Keratinocyte (primary cell): Measurements from ENCODE around the gene SLC1A2. TPM values are rescaled to one million over a fixed set of nuclear protein-coding genes. Genes with fewer than 3 reads are reported as not detected.

ENCODE experiments used
- DNase-seq: peaks from one replicate; pipeline ENCODE4 v3.0.0-alpha.2; 2011; ENCODE audit warnings: low read depth, missing footprints, low spot score
- FAIRE-seq: peaks from 2 replicates; lab custom pipeline; 2011; peaks lifted over from hg19 to GRCh38; lab: Jason Lieb, UNC
- H2AFZ ChIP-seq: 2 replicates; pipeline ENCODE4 v1.6.0; 2012; ENCODE audit warnings: low read length, control low read depth, inconsistent platforms; ENCODE audit not compliant: control insufficient read depth
- H3K27ac ChIP-seq: 2 replicates; pipeline ENCODE4 v1.5.1; 2011; ENCODE audit warnings: low read length; ENCODE audit not compliant: control insufficient read depth, insufficient read depth
- H3K27me3 ChIP-seq: 3 replicates; pipeline ENCODE4 v1.6.0; 2011; ENCODE audit warnings: low read length; ENCODE audit not compliant: control insufficient read depth, insufficient read depth; ENCODE audit errors: extremely low read depth
- H3K36me3 ChIP-seq, 2 experiments: 2 replicates in 1 of 2; 3 replicates in 1 of 2; pipeline ENCODE4 v1.5.1; 2011; ENCODE audit warnings: low read length in 2 of 2, mild to moderate bottlenecking in 1 of 2; ENCODE audit not compliant: control insufficient read depth in 2 of 2, insufficient read depth in 2 of 2; ENCODE audit errors: extremely low read depth in 1 of 2
- H3K4me1 ChIP-seq: 3 replicates; pipeline ENCODE4 v1.5.1; 2011; ENCODE audit warnings: low read length; ENCODE audit not compliant: control insufficient read depth, insufficient read depth; ENCODE audit errors: extremely low read depth
- H3K4me2 ChIP-seq: 3 replicates; pipeline ENCODE4 v1.6.0; 2011; ENCODE audit warnings: low read depth, low read length; ENCODE audit not compliant: control insufficient read depth, insufficient read depth; ENCODE audit errors: extremely low read depth
- H3K4me3 ChIP-seq, 3 experiments: fragments of 200-600 bp in 1 of 3; sonication (generic) in 1 of 3; 2 replicates in 2 of 3; 3 replicates in 1 of 3; pipeline ENCODE4 v1.5.1; 2011 to 2016; ENCODE audit warnings: low read length in 3 of 3, mild to moderate bottlenecking in 3 of 3, control low read depth in 2 of 3, inconsistent platforms in 1 of 3, low read depth in 1 of 3, mixed read lengths in 1 of 3, mixed run types in 1 of 3, moderate library complexity in 1 of 3; ENCODE audit not compliant: control insufficient read depth in 2 of 3, insufficient read depth in 2 of 3; ENCODE audit errors: extremely low read depth in 1 of 3
- H3K79me2 ChIP-seq: 2 replicates; pipeline ENCODE4 v1.6.0; 2012; ENCODE audit warnings: low read length; ENCODE audit not compliant: control insufficient read depth, insufficient read depth
- H3K9ac ChIP-seq: 3 replicates; pipeline ENCODE4 v1.6.0; 2011; ENCODE audit warnings: low read length; ENCODE audit not compliant: control insufficient read depth, insufficient read depth; ENCODE audit errors: extremely low read depth
- H3K9me1 ChIP-seq: 3 replicates; pipeline ENCODE4 v1.6.0; 2011; ENCODE audit warnings: low read length; ENCODE audit not compliant: control insufficient read depth, insufficient read depth; ENCODE audit errors: extremely low read depth
- H3K9me3 ChIP-seq: 2 replicates; pipeline ENCODE4 v1.5.1; 2012; ENCODE audit warnings: low read depth, low read length; ENCODE audit not compliant: control insufficient read depth
- H4K20me1 ChIP-seq: 3 replicates; pipeline ENCODE4 v1.6.0; 2011; ENCODE audit warnings: low read length; ENCODE audit not compliant: control insufficient read depth, insufficient read depth; ENCODE audit errors: extremely low read depth
- EZH2 ChIP-seq: IDR thresholded peaks from one replicate; pipeline ENCODE4 v1.6.1; 2012; ENCODE audit warnings: inconsistent platforms, mild to moderate bottlenecking, low read length, moderate library complexity
- dilution Hi-C: fragments of 300-500 bp; cut with MboI; formaldehyde crosslinking; loops from one replicate; pipeline ENCODE4 v1.7.0; 2020; ENCODE audit warnings: low sequenced_read_pairs; ENCODE audit not compliant: extremely low pct_ligation_motif_present
- polyA plus RNA-seq, 5 experiments: library from polyadenylated mRNA; depleted of rRNA in 3 of 5; stranded (reverse) in 3 of 5; stranded (forward) in 1 of 5; unstranded in 1 of 5; fragments of >200 nt; gene quantifications; 1 replicate in 1 of 5; 2 replicates in 3 of 5; 3 replicates in 1 of 5; pipeline versions ENCODE4 v1.2.1 to v1.2.3, GENCODE V29; 2011 to 2012; ENCODE audit warnings: missing spikeins in 2 of 5, low read depth in 1 of 5, low replicate concordance in 1 of 5
- TF ChIP-seq, protein P1 (sequence below), 3 experiments: IDR thresholded peaks in 1 of 3; conservative IDR thresholded peaks in 1 of 3; optimal IDR thresholded peaks in 1 of 3; 2 replicates in 2 of 3; 3 replicates in 1 of 3; pipeline versions ENCODE3 to v1.5.1; 2011; ENCODE audit warnings: low read length in 3 of 3, mild to moderate bottlenecking in 3 of 3, moderate library complexity in 2 of 3, control low read depth in 1 of 3, inconsistent platforms in 1 of 3; ENCODE audit not compliant: insufficient read depth in 2 of 3; ENCODE audit errors: extremely low read depth in 1 of 3

Gene SLC1A2
- polyA plus RNA-seq, 1 donor (not counting 4 experiments of a cell fraction or from before 2014, with no cell fraction given), result under 0.01 TPM

DNA sequence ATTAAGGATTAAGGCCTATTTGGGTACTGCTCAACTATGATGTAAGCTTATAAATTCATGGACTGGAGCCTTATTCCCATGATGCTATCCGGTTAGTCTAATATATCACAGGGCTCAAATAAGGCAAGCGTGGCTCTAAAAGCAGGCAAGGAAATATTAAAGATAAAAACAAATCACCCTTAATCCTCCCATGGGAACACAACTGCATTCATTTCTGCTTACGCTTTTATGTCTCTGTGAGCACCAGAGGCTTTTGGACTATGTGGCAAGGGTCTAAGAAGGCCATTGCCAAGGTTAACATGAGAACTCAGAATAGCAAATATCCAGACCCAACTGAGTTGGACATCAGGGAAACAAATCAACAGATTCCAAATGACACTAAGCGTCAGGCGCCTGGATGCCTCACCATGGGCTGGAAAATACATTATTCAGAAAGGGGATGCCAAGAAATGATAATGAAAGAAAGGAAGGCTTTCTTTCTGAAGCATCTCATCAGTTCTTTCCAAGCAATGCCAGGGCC, 138.1 kb downstream of the SLC1A2 start:
- dilution Hi-C loops, result no loop called here
- no peaks in the 10 kb centered on the region for H3K9me1 ChIP-seq
- H3K4me2 ChIP-seq, result no peak overlapping the region
- no peak for TF ChIP-seq EZH2
- TF ChIP-seq, protein P1, sequence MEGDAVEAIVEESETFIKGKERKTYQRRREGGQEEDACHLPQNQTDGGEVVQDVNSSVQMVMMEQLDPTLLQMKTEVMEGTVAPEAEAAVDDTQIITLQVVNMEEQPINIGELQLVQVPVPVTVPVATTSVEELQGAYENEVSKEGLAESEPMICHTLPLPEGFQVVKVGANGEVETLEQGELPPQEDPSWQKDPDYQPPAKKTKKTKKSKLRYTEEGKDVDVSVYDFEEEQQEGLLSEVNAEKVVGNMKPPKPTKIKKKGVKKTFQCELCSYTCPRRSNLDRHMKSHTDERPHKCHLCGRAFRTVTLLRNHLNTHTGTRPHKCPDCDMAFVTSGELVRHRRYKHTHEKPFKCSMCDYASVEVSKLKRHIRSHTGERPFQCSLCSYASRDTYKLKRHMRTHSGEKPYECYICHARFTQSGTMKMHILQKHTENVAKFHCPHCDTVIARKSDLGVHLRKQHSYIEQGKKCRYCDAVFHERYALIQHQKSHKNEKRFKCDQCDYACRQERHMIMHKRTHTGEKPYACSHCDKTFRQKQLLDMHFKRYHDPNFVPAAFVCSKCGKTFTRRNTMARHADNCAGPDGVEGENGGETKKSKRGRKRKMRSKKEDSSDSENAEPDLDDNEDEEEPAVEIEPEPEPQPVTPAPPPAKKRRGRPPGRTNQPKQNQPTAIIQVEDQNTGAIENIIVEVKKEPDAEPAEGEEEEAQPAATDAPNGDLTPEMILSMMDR (optimal IDR thresholded peaks at IDR 0.05 in 1 of 3, IDR thresholded peaks at IDR 0.05 in 1 of 3, conservative IDR thresholded peaks at IDR 0.05 in 1 of 3; ENCODE audit: extremely low read depth in 1 of 3, insufficient read depth in 2 of 3, low read length in 3 of 3), result no peak
- H3K4me1 ChIP-seq, result peaks cover 9% of the 10 kb centered on the region
- DNase-seq (no peak), FAIRE-seq (no peak)
- no peak overlapping the region for H3K4me3 ChIP-seq
- no peaks in the 10 kb centered on the region for H3K27me3 ChIP-seq
- H4K20me1 ChIP-seq, result no peaks in the 10 kb centered on the region
- H3K27ac ChIP-seq, result no peak overlapping the region
- no peaks in the 10 kb centered on the region for H3K79me2 ChIP-seq
- no peaks in the 10 kb centered on the region for H3K36me3 ChIP-seq
- no peak overlapping the region for H2AFZ ChIP-seq
- H3K9ac ChIP-seq, result no peak overlapping the region
- no peaks in the 10 kb centered on the region for H3K9me3 ChIP-seq

DNA sequence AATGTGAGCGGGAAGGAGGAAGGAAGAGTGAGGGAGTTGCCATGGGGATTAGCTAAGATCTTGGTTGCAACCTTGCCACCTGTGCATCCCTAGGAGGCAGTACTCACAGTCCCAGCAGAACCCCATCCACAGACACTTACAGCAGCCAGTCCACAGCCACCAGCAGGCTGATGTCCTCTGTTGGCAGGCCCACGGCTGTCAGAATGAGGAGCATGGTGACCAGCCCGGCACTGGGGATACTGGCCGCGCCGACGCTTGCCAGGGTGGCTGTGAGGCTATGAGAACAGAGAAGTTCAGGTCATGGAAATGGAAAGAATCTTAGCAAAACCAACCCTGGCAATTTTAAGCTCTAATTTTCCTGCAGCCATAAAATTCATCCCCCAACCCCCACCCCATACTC, 138.6 kb downstream of the SLC1A2 start:
- no peak for DNase-seq
- FAIRE-seq, result no peak

More for the DNA sequence above, 138.6 kb downstream of the SLC1A2 start:
- H3K79me2 ChIP-seq, result no peaks in the 10 kb centered on the region
- no peak for TF ChIP-seq EZH2
- TF ChIP-seq, protein P1 (optimal IDR thresholded peaks at IDR 0.05 in 1 of 3, IDR thresholded peaks at IDR 0.05 in 1 of 3, conservative IDR thresholded peaks at IDR 0.05 in 1 of 3; ENCODE audit: extremely low read depth in 1 of 3, insufficient read depth in 2 of 3, low read length in 3 of 3), result no peak
- no peak overlapping the region for H2AFZ ChIP-seq
- no peak overlapping the region for H3K4me3 ChIP-seq
- H3K27ac ChIP-seq, result no peak overlapping the region
- H3K36me3 ChIP-seq, result no peaks in the 10 kb centered on the region
- H3K9me3 ChIP-seq, result no peaks in the 10 kb centered on the region
- no peaks in the 10 kb centered on the region for H3K27me3 ChIP-seq
- peaks cover 15% of the 10 kb centered on the region for H3K4me1 ChIP-seq
- no peak overlapping the region for H3K9ac ChIP-seq
- dilution Hi-C loops, result no loop called here
- H3K9me1 ChIP-seq, result no peaks in the 10 kb centered on the region
- no peak overlapping the region for H3K4me2 ChIP-seq
- no peaks in the 10 kb centered on the region for H4K20me1 ChIP-seq
